Psoas muscle (tissue), 8 donors: ENCODE measurements around the gene APOBEC3H. TPM values are rescaled to one million over a fixed set of nuclear protein-coding genes. Genes with fewer than 3 reads are reported as not detected.
A peak's percentile ranks its signal among the peaks of the same experiment; 100 is the strongest.

Source experiments
- ATAC-seq, 4 donors: fragments of 200-7000 bp; cut with Tn5 transposase; one replicate each; pipeline ENCODE4 v1.9.1; 2020; ENCODE audit warnings: moderate library complexity in 3 of 4, mild to moderate bottlenecking in 2 of 4
- DNase-seq, 2 donors: peaks; one replicate each; pipeline ENCODE4 v3.0.0-alpha.2; 2020
- H3K27ac ChIP-seq: fragments of 200-600 bp; one replicate; pipeline ENCODE4 v1.8.0; 2022
- H3K27me3 ChIP-seq, 3 donors: fragments of 200-600 bp in 1 of 3; one replicate each; pipeline versions ENCODE4 v1.6.1 to v1.8.0; 2013 to 2022; ENCODE audit warnings: low read length in 2 of 3, mild to moderate bottlenecking in 2 of 3, moderate library complexity in 1 of 3; ENCODE audit not compliant: insufficient read depth in 3 of 3
- H3K36me3 ChIP-seq, 2 donors: fragments of 200-600 bp in 1 of 2; one replicate each; pipeline versions ENCODE4 v1.6.1 to v1.8.0; 2013 to 2022; ENCODE audit warnings: low read depth in 1 of 2, mild to moderate bottlenecking in 1 of 2, moderate library complexity in 1 of 2; ENCODE audit not compliant: insufficient read depth in 1 of 2
- H3K4me1 ChIP-seq: fragments of 200-600 bp; one replicate; pipeline ENCODE4 v1.8.0; 2022
- H3K4me3 ChIP-seq: fragments of 200-600 bp; one replicate; pipeline ENCODE4 v1.8.0; 2022; ENCODE audit warnings: mild to moderate bottlenecking
- H3K9me3 ChIP-seq: fragments of 200-600 bp; one replicate; pipeline ENCODE4 v1.8.0; 2022
- WGBS, 3 donors: extraction: QIAGEN DNeasy Blood & Tissue Kit; methylation state at CpG; one replicate each; pipeline versions ENCODE4 v1.1.6 to v1.1.7; 2013; 5-methylcytosine and 5-hydroxymethylcytosine counted together
- intact Hi-C, 2 donors: fragments of 100-400 bp; cut with DNase I; formaldehyde crosslinking; loops; one replicate each; pipeline versions ENCODE4 v1.11.0 to v1.14.2; 2022
- polyA plus RNA-seq, 3 donors: library from polyadenylated mRNA; stranded (reverse); fragments of 200-250 nt; gene quantifications; one replicate each; pipeline ENCODE4 v1.2.3, GENCODE V29; 2013
- total RNA-seq, 4 donors: library from RNA; stranded (reverse); fragmentation: NEBNext Ultra II Directional in 2 of 4; extraction: Animal tissue kit (Norgen Biotek cat#: 25700) in 2 of 4; gene quantifications; one replicate each; pipeline versions ENCODE4 v1.2.1 to v1.2.4, GENCODE V29; 2021 to 2023
- TF ChIP-seq, protein P1 (sequence below): fragments of 200-600 bp; IDR thresholded peaks from one replicate; pipeline ENCODE4 v1.8.0; 2022; ENCODE audit warnings: antibody characterized with exemption
- donor health status: healthy with polysubstance abuse.
- donor health status: DM: no; HTN: no; CAD: no; lungs with moderate emphysema.
- donor health status: Bipolar disorder and iron deficiency.
- donor health status: healthy.
- donor health status: DM: yes; HTN: yes; CAD: no.
- donor health status: DM: no; HTN: no; CAD: no.
- donor health status: DM: no; HTN: no; CAD: no.
- donor health status: DM: yes; HTN: yes; CAD: no.

Gene APOBEC3H
- total and polyA plus RNA-seq, 7 donors: 0.12 TPM; not detected in 6

DNA sequence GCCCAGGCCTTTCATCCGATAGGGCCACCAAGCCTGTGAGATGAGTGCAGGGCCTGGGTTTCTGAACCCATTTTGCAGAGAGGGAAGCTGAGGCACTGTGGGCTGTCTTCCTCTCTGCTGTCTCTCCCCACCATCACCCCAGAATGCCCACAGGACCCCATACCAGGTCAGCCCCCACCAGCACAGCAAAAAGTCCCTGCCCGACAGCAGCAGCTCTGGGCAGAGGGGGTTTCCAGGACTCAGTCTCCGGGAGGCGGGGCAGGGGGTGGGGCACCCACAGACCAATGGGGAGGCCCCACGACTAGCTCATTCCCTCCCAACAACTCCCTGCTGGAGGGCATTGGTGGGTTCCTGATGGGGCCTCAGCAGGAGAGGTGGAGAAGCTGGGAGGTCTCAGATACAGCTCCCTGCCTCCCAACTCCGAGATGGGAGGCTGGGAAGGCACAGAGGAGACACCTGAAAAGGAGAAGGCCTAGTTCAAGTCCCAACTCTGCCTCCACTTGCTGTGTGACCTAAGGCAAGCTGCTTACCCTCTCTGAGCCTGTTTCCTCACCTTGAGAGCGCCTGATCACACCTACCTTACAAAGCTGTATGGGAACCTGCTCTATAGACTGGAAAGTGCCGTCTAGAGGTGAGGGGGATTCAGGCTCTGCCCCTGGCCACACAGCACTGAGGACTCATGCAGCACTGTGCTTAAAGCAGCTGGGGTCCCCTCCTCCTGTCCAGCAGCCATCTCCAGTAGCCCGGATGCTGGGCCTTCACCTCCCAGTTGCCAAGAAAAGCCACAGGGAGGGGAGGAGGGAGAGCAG, 51.9 kb downstream of the APOBEC3H start:
- H3K27ac ChIP-seq: peak overlapping the region; percentile 94

DNA sequence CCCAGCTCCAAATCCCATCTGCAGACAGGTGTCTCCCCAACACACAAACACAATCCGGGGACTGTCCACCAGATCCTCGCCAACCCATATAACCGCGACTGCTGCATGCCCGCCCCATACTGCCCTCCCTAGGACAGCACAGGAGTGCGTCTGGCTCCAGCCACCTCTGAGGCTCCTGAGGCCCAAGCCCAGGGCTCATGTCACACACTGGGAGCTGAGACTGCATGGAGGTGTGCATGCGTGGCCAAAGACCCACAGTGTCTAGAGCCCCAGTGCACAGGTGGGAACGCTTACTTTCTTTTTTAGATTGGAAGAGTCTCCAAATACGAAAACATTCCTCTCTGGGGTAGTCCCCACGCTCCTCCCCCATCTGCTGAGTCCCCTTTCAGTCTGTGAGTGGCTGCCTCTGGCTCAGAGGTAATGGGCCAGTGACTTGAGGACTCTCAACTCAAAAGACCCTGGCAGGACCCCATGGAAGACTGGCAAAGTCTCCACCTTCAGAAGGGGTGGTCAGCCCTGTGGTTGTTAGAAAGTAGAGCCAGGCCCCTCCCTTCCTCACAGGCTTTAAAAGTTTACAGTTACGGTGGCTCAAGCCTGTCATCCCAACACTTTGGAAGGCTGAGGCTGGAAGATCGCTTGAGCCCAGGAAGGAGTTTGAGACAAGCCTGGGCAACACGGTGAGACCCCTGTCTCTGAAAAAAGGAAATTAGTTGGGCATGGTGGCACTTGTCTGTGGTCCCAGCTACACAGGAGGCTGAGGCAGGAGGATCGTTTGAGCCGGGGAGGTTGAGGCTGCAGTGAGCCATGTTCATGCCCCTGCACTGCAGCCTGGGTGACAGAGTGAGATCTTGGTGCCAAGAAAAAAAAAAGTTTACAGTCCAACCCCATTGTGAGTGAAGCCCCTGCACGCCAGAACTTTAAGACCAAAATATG, 53.1 kb downstream of the APOBEC3H start:
- peaks cover 55% of the 10 kb centered on the region for H3K4me1 ChIP-seq
- H3K27me3 ChIP-seq: no peaks in the 10 kb centered on the region
- no peaks in the 10 kb centered on the region for H3K9me3 ChIP-seq
- ATAC-seq (no peak), DNase-seq (peak in 1 of 2 donors; percentile 49)
- intact Hi-C loops: loop anchor here in 1 of 2 donors (5.0 kb wide), 1 partner anchor 167 kb away; the partner anchor contains the start of gene RPL3
- H3K27ac ChIP-seq: peak overlapping the region; percentile 94
- peak overlapping the region; percentile 94 for H3K4me3 ChIP-seq
- H3K36me3 ChIP-seq: peaks cover 0 to 20% of the 10 kb centered on the region in 2 donors
- TF ChIP-seq, protein P1, sequence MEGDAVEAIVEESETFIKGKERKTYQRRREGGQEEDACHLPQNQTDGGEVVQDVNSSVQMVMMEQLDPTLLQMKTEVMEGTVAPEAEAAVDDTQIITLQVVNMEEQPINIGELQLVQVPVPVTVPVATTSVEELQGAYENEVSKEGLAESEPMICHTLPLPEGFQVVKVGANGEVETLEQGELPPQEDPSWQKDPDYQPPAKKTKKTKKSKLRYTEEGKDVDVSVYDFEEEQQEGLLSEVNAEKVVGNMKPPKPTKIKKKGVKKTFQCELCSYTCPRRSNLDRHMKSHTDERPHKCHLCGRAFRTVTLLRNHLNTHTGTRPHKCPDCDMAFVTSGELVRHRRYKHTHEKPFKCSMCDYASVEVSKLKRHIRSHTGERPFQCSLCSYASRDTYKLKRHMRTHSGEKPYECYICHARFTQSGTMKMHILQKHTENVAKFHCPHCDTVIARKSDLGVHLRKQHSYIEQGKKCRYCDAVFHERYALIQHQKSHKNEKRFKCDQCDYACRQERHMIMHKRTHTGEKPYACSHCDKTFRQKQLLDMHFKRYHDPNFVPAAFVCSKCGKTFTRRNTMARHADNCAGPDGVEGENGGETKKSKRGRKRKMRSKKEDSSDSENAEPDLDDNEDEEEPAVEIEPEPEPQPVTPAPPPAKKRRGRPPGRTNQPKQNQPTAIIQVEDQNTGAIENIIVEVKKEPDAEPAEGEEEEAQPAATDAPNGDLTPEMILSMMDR: no peak
- WGBS, 3 donors: 56 to 75% (median 63%) methylated on average over 16 of the region's 16 CpGs

More for the DNA sequence above, 51.9 kb downstream of the APOBEC3H start:
- Histone ChIP-seq H3K36me3 (peaks cover 0 to 20% of the 10 kb centered on the region in 2 donors), H3K9me3 (no peaks in the 10 kb centered on the region), H3K4me3 (no peak overlapping the region), H3K27me3 (no peaks in the 10 kb centered on the region), H3K4me1 (peaks cover 65% of the 10 kb centered on the region)
- DNase-seq (peak; percentile 72 to 79), ATAC-seq (no peak)
- WGBS, 3 donors: 54 to 68% (median 59%) methylated on average over 7 to 9 of the region's 9 CpGs
- TF ChIP-seq, protein P1: no peak
- intact Hi-C loops: no loop called here

GRCh38 chr22:39150848-39151215, 53.8 kb downstream of the APOBEC3H start:
- ATAC-seq (no peak), DNase-seq (no peak)
- peaks cover 0 to 20% of the 10 kb centered on the region in 2 donors for H3K36me3 ChIP-seq
- peaks cover 55% of the 10 kb centered on the region for H3K4me1 ChIP-seq
- H3K4me3 ChIP-seq: peak overlapping the region; percentile 94
- intact Hi-C loops: loop anchor here in 1 of 2 donors (5.0 kb wide), 1 partner anchor 166 kb away; the partner anchor contains the start of gene RPL3
- WGBS, 3 donors: 42 to 62% (median 50%) methylated on average over 6 of the region's 6 CpGs
- peak overlapping the region; percentile 94 for H3K27ac ChIP-seq
- H3K9me3 ChIP-seq: no peaks in the 10 kb centered on the region
- no peaks in the 10 kb centered on the region for H3K27me3 ChIP-seq
- TF ChIP-seq, protein P1: no peak

DNA sequence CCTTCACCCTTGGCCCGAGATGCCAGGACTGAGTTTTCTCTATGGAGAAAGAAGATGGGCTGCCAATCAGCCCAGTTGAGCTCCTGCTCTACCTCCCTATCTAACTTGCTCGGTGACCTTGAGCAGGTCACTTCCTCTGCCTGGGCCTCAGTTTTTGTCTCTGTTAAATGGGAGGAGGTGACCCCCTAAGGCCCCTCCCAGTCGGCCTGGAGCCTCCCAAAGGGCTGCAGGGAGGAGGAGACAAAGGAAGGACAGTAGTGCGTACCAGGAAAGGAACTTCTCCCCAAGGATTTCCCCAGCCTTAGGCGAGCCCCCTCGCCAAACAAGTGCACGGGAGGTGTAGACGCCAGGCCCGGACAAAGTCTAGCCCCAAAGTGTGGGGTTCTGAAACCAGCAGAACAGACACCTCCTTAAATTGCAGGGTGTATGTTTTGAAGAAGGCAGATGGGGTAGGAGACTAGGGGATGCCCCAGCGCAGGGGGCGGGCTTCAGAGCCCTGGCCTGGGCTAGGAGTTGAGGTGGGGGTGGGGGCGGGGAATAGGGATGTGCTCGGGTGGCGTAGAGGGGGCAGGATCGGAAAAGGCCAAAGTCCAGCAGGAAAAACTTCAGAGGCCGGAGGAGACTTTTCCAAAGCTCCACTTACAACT, 54.4 kb downstream of the APOBEC3H start:
- Histone ChIP-seq H3K9me3 (no peaks in the 10 kb centered on the region), H3K4me1 (peaks cover 51% of the 10 kb centered on the region), H3K4me3 (peak overlapping the region; percentile 94), H3K27ac (peak overlapping the region; percentile 94), H3K27me3 (no peaks in the 10 kb centered on the region), H3K36me3 (peaks cover 0 to 20% of the 10 kb centered on the region in 2 donors)
- WGBS, 3 donors: 44 to 61% (median 47%) methylated on average over 15 to 16 of the region's 16 CpGs
- DNase-seq: peak; percentile 30 to 64
- TF ChIP-seq, protein P1: no peak
- no peak for ATAC-seq
- intact Hi-C loops: loop anchor here in 1 of 2 donors (5.0 kb wide), 1 partner anchor 166 kb away; the partner anchor contains the start of gene RPL3
